Middle frontal gyrus (tissue), 1 donor: ENCODE results near the gene PMS2.
"Not testable (repeated sequence)": the region's sequence is repeated elsewhere in the genome, so short reads cannot be mapped to it uniquely, and the experiment has no call there.

Experiments used
- DNase-seq: peaks from one replicate; pipeline ENCODE4 v3.0.0-alpha.2; 2015; ENCODE audit warnings: low spot score; ENCODE audit errors: extremely low spot score

PMS2 gene

DNA sequence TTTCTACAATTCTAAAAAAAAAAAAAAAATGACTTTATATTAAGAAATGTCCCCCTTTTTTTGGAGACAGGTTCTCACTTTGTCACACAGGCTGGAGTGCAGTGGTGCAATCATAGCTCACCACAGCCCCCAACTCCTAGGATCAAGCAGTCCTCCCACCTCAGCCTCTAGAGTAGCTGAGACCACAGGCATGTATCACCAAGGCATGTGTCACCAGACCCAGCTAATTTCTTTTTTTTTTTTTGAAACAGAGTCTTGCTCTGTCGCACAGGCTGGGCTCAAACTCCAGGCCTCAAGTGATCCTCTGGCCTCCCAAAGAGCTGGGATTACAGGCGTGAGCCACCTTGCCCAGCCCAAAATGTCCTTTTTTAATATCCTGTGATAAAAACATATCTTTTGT lies 84.7 kb downstream of the PMS2 start:
- not testable (repeated sequence) for DNase-seq
